ENCODE measurements around the gene PKLR. TPM values are rescaled to one million over a fixed set of nuclear protein-coding genes. Genes with fewer than 3 reads are reported as not detected.

Gene PKLR
- total and polyA plus RNA-seq, 3 experiments from 2014 or later, result not detected

GRCh38 chr1:155279268-155279667 is 22.0 kb downstream of the PKLR start:
- Mint-ChIP-seq H3K4me3 (peak overlapping the region in 2 of 7 donors; percentile 20 to 89), H3K27me3 (no peaks in the 10 kb centered on the region), H3K4me1 (peaks cover 20 to 27% (median 24%) of the 10 kb centered on the region in 3 donors), H3K27ac (peak overlapping the region in 5 of 8 donors; percentile 10 to 84 (median 28)), H3K36me3 (no peaks in the 10 kb centered on the region), H3K9me3 (no peaks in the 10 kb centered on the region)
- H3K4me3 ChIP-seq (ENCODE audit: low read length), result no peak overlapping the region
- H3K27me3 ChIP-seq (ENCODE audit: insufficient read depth, low read length, poor library complexity, severe bottlenecking), result no peaks in the 10 kb centered on the region
- ChIA-PET POLR2A (no interaction called here), CTCF (interaction anchor here (1.2 to 2.4 kb wide), 3 partner anchors 18 to 44 kb away, joined by 3 to 12 read pairs (median 6); no protein-coding TSS in a partner anchor)
- H3K4me1 ChIP-seq (ENCODE audit: insufficient read depth, low read length), result peaks cover 22% of the 10 kb centered on the region
- H3K9me3 ChIP-seq (ENCODE audit: low read length), result no peaks in the 10 kb centered on the region
- no peak overlapping the region for H3K27ac ChIP-seq (ENCODE audit: low read depth, low read length)
- DNase-seq, result no peak
- no peaks in the 10 kb centered on the region for H3K36me3 ChIP-seq (ENCODE audit: insufficient read depth, low read length)

GRCh38 chr1:155278689-155279160 is 22.5 kb downstream of the PKLR start:
- H3K4me3 Mint-ChIP-seq, result peak overlapping the region; percentile 24 to 89 (median 80)
- peaks cover 22 to 29% (median 26%) of the 10 kb centered on the region in 3 donors for H3K4me1 Mint-ChIP-seq
- no peaks in the 10 kb centered on the region for H3K9me3 ChIP-seq (ENCODE audit: low read length)
- no peaks in the 10 kb centered on the region for H3K27me3 ChIP-seq (ENCODE audit: insufficient read depth, low read length, poor library complexity, severe bottlenecking)
- H3K27ac ChIP-seq (ENCODE audit: low read depth, low read length), result no peak overlapping the region
- no peak for DNase-seq
- CTCF ChIA-PET, result interaction anchor here (1.1 to 2.4 kb wide), 3 partner anchors 28 to 579 kb away, joined by 3 to 12 read pairs (median 6); partner anchors contain the start of gene GON4L
- POLR2A ChIA-PET, result interaction anchor here (1.0 kb wide), 1 partner anchor 45 kb away, joined by 3 read pairs; no protein-coding TSS in a partner anchor
- no peaks in the 10 kb centered on the region for H3K36me3 ChIP-seq (ENCODE audit: insufficient read depth, low read length)
- H3K27me3 Mint-ChIP-seq, result no peaks in the 10 kb centered on the region
- H3K4me3 ChIP-seq (ENCODE audit: low read length), result no peak overlapping the region
- H3K36me3 Mint-ChIP-seq, result no peaks in the 10 kb centered on the region
- H3K27ac Mint-ChIP-seq, result peak overlapping the region; percentile 30 to 87 (median 60)
- no peaks in the 10 kb centered on the region for H3K9me3 Mint-ChIP-seq
- peaks cover 26% of the 10 kb centered on the region for H3K4me1 ChIP-seq (ENCODE audit: insufficient read depth, low read length)

- Mint-ChIP-seq H3K4me1 (peaks cover 26 to 35% (median 30%) of the 10 kb centered on the region in 3 donors), H3K36me3 (peaks cover 0 to 4% (median 0%) of the 10 kb centered on the region in 3 donors), H3K27me3 (no peaks in the 10 kb centered on the region), H3K9me3 (no peaks in the 10 kb centered on the region), H3K27ac (peak overlapping the region; percentile 17 to 87 (median 60)), H3K4me3 (peak overlapping the region; percentile 68 to 89 (median 80))
- H3K27me3 ChIP-seq (ENCODE audit: insufficient read depth, low read length, poor library complexity, severe bottlenecking), result no peaks in the 10 kb centered on the region
- CTCF ChIA-PET, result interaction anchor here (1.1 to 2.4 kb wide), 3 partner anchors 27 to 579 kb away, joined by 3 to 12 read pairs (median 6); partner anchors contain the start of gene GON4L
- peak; percentile 68 to 88 (median 75) for DNase-seq
- peak overlapping the region; percentile 59 for H3K4me3 ChIP-seq (ENCODE audit: low read length)
- POLR2A ChIA-PET, result interaction anchor here (1.0 kb wide), 1 partner anchor 46 kb away, joined by 3 read pairs; no protein-coding TSS in a partner anchor
- peak overlapping the region; percentile 7 for H3K27ac ChIP-seq (ENCODE audit: low read depth, low read length)
- peaks cover 29% of the 10 kb centered on the region for H3K4me1 ChIP-seq (ENCODE audit: insufficient read depth, low read length)
- no peaks in the 10 kb centered on the region for H3K36me3 ChIP-seq (ENCODE audit: insufficient read depth, low read length)
- H3K9me3 ChIP-seq (ENCODE audit: low read length), result no peaks in the 10 kb centered on the region
Measured at GRCh38 chr1:155277902-155278688, 23.1 kb downstream of the PKLR start.

GRCh38 chr1:155277070-155277901 is 24.0 kb downstream of the PKLR start, which contains the start of gene HCN3:
Gene HCN3 (plus strand): TSS chr1:155277463. CDS start chr1:155277591, 128 bp downstream.
- H3K9me3 ChIP-seq (ENCODE audit: low read length), result no peaks in the 10 kb centered on the region
- H3K9me3 Mint-ChIP-seq, result no peaks in the 10 kb centered on the region
- peak within 1 kb of the TSS; percentile 59 for H3K4me3 ChIP-seq (ENCODE audit: low read length)
- peak within 1 kb of the TSS; percentile 7 for H3K27ac ChIP-seq (ENCODE audit: low read depth, low read length)
- no peaks in the 10 kb centered on the region for H3K27me3 Mint-ChIP-seq
- H3K36me3 Mint-ChIP-seq, result peaks cover 0 to 10% (median 0%) of the 10 kb centered on the region in 3 donors
- DNase-seq, result peak; percentile 82 to 94 (median 91)
- no peaks in the 10 kb centered on the region for H3K27me3 ChIP-seq (ENCODE audit: insufficient read depth, low read length, poor library complexity, severe bottlenecking)
- POLR2A ChIA-PET, result interaction anchor here (1.0 kb wide), 1 partner anchor 46 kb away, joined by 3 read pairs; no protein-coding TSS in a partner anchor
- H3K36me3 ChIP-seq (ENCODE audit: insufficient read depth, low read length), result no peaks in the 10 kb centered on the region
- H3K27ac Mint-ChIP-seq, result peak within 1 kb of the TSS; percentile 56 to 87 (median 64)
- peaks cover 33% of the 10 kb centered on the region for H3K4me1 ChIP-seq (ENCODE audit: insufficient read depth, low read length)
- H3K4me1 Mint-ChIP-seq, result peaks cover 33 to 42% (median 37%) of the 10 kb centered on the region in 3 donors
- H3K4me3 Mint-ChIP-seq, result peak within 1 kb of the TSS; percentile 68 to 89 (median 80)
- CTCF ChIA-PET, result interaction anchor here (1.1 to 9.0 kb wide), 6 partner anchors 11 to 580 kb away, joined by 3 to 64 read pairs (median 7); partner anchors contain the start of gene GON4L

GRCh38 chr1:155273343-155274245 is 27.6 kb downstream of the PKLR start, which contains the start of gene CLK2:
Gene CLK2 (minus strand): TSS chr1:155273504. CDS start chr1:155270977, 2,527 bp downstream.
- CTCF ChIA-PET, result interaction anchor here (0.7 to 9.0 kb wide), 10 partner anchors 10 to 193 kb away, joined by 3 to 64 read pairs (median 4); partner anchors contain the start of gene SCAMP3
- Mint-ChIP-seq H3K36me3 (peaks cover 0 to 38% (median 12%) of the 10 kb centered on the region in 3 donors), H3K9me3 (no peaks in the 10 kb centered on the region), H3K27ac (peak within 1 kb of the TSS; percentile 80 to 99 (median 95)), H3K27me3 (no peaks in the 10 kb centered on the region), H3K4me3 (peak within 1 kb of the TSS; percentile 90 to 97 (median 95)), H3K4me1 (peaks cover 41 to 56% (median 50%) of the 10 kb centered on the region in 3 donors)
- no peaks in the 10 kb centered on the region for H3K27me3 ChIP-seq (ENCODE audit: insufficient read depth, low read length, poor library complexity, severe bottlenecking)
- POLR2A ChIA-PET, result interaction anchor here (0.7 to 3.6 kb wide), 9 partner anchors 10 to 1315 kb away, joined by 3 to 25 read pairs (median 3); partner anchors contain the start of genes FDPS and SCAMP3
- peak; percentile 90 to 96 (median 92) for DNase-seq
- H3K27ac ChIP-seq (ENCODE audit: low read depth, low read length), result peak within 1 kb of the TSS; percentile 64
- H3K4me1 ChIP-seq (ENCODE audit: insufficient read depth, low read length), result peaks cover 42% of the 10 kb centered on the region
- no peaks in the 10 kb centered on the region for H3K9me3 ChIP-seq (ENCODE audit: low read length)
- peak within 1 kb of the TSS; percentile 87 for H3K4me3 ChIP-seq (ENCODE audit: low read length)
- H3K36me3 ChIP-seq (ENCODE audit: insufficient read depth, low read length), result peaks cover 23% of the 10 kb centered on the region

- H3K4me1 ChIP-seq (ENCODE audit: insufficient read depth, low read length), result peaks cover 33% of the 10 kb centered on the region
- Mint-ChIP-seq H3K4me1 (peaks cover 37 to 48% (median 45%) of the 10 kb centered on the region in 3 donors), H3K27ac (peak overlapping the region; percentile 80 to 99 (median 95)), H3K27me3 (no peaks in the 10 kb centered on the region), H3K36me3 (peaks cover 0 to 47% (median 16%) of the 10 kb centered on the region in 3 donors), H3K9me3 (no peaks in the 10 kb centered on the region), H3K4me3 (peak overlapping the region; percentile 90 to 97 (median 95))
- DNase-seq, result no peak
- POLR2A ChIA-PET, result interaction anchor here (0.7 to 3.6 kb wide), 9 partner anchors 10 to 1314 kb away, joined by 3 to 25 read pairs (median 3); partner anchors contain the start of genes FDPS and SCAMP3
- CTCF ChIA-PET, result interaction anchor here (0.7 to 9.0 kb wide), 11 partner anchors 9 to 194 kb away, joined by 3 to 64 read pairs (median 4); partner anchors contain the start of gene SCAMP3
- H3K27ac ChIP-seq (ENCODE audit: low read depth, low read length), result peak overlapping the region; percentile 64
- no peaks in the 10 kb centered on the region for H3K27me3 ChIP-seq (ENCODE audit: insufficient read depth, low read length, poor library complexity, severe bottlenecking)
- peak overlapping the region; percentile 87 for H3K4me3 ChIP-seq (ENCODE audit: low read length)
- H3K36me3 ChIP-seq (ENCODE audit: insufficient read depth, low read length), result peaks cover 32% of the 10 kb centered on the region
- H3K9me3 ChIP-seq (ENCODE audit: low read length), result no peaks in the 10 kb centered on the region
Measured at GRCh38 chr1:155272466-155273342, 28.5 kb downstream of the PKLR start.
